ENCODE results near the gene RNF11.

- TF ChIP-seq CTCF (IDR thresholded peaks at IDR 0.05; ENCODE audit: insufficient read depth, low read depth, low read length) = no peak
- no peak for TF ChIP-seq EZH2 (IDR thresholded peaks at IDR 0.05; ENCODE audit: insufficient read depth, low read length)
Measured at GRCh38 chr1:51235673-51236530, at the start of gene RNF11.
